GM21576 (cell line): ENCODE measurements around the gene CENPH.
"Not testable (repeated sequence)": the region's sequence is repeated elsewhere in the genome, so short reads cannot be mapped to it uniquely, and the experiment has no call there.

Experiments
- ATAC-seq: cut with Tn5 transposase; IDR thresholded peaks from one replicate; pipeline ENCODE4 v1.9.1; 2021; ENCODE audit warnings: mild to moderate bottlenecking, moderate library complexity; ENCODE audit not compliant: unreplicated experiment

CENPH gene

DNA sequence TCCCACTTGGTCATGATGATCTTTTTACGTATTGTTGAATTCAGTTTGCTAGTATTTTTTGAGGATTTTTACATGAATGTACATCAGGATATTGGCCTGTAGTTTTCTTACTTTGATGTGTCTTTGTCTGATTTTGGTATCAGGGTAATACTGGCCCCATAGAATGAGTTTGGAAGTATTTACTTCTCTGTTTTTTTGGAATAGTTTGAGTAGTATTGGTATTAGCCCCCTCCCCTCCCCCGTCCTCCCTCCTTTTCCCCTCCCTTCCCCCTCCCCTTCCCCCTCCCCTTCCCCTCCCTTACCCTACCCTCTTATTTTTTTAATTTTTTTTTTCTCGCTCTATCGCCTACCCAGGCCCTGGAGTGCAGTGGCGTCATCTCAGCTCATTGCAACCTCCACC, 55.6 kb downstream of the CENPH start:
- ATAC-seq, result no peak

DNA sequence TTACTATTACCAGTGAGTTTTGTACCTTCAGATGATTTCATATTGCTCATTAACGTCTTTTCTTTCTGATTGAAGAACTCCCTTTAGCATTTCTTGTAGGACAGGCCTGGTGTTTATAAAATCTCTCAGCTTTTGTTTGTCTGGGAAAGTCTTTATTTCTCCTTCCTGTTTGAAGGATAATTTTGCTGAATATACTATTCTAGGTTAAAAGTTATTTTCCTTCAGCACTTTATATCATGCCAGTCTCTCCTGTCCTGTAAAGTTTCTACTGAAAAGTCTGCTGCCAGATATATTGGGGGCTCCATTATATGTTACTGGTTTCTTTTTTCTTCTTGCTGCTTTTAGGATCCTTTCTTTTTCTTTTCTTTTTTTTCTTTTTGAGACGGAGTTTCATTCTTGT, 58.6 kb downstream of the CENPH start:
- ATAC-seq, result no peak

DNA sequence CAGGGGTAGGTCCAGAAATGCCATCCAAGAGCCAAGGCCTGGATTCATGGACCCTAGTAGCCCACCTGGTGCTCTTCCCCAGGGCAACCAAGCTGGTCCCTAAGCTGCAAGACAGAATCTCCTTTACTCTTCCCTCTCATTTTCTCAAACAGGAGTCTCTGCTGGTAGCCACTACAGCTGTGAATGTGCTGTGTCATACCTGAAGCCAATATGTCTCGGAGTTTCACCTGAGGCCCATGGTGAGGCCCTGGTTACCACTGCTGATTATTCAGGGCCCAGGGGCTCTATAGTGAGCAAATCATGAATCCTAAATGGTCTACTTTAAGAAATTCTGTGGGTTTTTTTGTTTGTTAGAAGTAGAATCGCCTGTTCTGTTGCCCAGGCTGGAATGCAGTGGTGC, 61.2 kb downstream of the CENPH start:
- ATAC-seq, result no peak

DNA sequence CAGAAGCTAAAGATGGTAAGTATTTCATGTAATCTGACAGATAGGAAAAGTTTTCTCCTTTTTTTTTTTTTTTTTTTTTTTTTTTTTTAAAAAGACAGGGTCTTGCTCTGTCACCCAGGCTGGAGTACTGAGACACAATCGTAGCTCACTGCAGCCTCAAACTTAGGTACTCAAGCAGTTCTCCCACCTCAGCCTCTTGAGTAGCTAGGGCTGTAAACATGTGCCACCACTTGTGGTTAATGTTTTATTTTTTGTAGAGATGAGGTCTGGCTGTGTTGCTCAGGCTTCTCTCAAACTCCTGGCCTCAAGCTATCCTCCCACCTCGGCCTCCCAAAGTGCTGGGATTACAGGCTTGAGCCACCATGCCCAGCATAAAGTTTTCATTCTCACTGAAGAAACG, 63.1 kb downstream of the CENPH start:
- no peak for ATAC-seq

DNA sequence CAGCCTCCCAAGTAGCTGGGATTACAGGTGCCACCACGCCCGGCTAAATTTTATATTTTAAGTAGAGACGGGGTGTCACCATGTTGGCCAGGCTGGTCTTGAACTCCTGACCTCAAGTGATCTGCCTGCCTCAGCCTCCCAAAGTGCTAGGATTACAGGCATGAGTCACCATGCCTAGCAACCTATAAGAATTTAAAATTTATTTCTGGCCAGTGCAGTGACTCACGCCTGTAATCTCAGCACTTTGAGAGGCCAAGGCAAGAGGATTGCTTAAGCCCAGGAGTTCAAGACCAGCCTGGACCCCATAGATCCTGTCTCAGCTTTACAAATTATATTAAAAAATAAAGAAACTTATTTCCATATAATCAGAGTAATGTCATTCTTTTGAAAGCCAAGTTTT, 66.6 kb downstream of the CENPH start:
- ATAC-seq, result not testable (repeated sequence)

DNA sequence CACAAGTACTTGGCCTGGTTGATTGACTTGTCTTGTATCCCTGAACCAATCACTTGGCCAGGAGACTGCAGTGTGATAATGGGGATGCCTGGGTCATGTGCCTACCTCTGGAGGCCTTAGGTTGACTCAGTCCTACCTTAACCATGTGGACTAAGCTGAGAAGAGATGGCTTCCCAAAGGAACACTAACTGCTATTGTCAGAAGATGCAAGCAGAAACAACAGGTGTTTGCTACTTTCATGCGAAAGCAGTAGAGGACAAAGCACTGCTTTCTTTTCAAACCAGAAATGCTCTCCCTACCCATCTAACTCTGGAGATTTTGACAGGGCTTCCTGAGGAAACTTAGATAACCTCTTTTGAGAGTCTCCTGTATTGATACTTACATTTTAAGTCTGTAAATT, 68.2 kb downstream of the CENPH start:
- no peak for ATAC-seq
